ENCODE results near the gene SGTA. TPM values are rescaled to one million over a fixed set of nuclear protein-coding genes. Genes with fewer than 3 reads are reported as not detected.

Gene SGTA
- total and polyA plus RNA-seq, 9 of the 15 experiments (the other 6 are each of a cell fraction or from before 2014, with no cell fraction given), result 1.4 to 110 (median 49.9) TPM

DNA sequence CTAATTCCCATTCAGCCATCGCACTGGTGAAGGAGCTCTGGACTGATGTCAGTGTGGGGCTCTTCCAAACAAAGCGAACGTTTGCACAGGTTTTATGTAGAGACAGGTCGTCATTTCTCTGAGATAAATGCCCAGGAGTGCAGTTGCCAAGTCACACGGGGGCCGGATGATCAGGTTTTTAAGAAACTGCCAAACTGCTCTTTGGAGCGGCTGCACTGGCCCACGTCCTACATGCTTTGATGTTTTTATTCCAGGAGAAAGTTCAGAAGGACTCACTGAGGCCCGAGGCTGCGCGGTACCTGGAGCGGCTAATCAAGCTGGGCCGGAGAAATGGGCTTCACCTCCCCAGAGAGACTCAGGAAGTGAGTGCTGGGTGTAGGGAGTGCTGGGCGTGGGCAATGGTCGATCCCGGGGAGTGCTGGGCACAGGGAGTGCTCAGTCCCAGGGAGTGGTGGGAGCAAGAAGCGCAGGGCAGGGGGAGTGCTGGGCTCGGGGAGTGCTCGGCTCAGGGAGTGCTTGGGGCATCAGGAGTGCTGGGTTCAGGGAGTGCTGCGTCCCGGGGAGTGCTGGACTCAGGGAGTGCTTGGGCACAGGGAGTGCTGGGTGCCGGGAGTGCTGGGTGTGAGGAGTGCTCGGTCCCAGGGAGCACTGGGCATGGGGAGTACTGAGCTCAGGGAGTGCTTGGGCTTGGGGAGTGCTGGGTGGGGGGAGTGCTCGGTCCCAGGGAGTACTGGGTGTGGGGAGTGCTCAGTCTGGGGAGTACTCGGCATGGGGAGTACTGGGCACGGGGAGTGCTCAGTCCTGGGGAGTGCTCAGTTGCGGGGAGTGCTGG is 13.0 kb upstream of the SGTA start:
- Histone ChIP-seq H3K4me3 (no peak overlapping the region), H3K9ac (ENCODE audit: insufficient read depth in 1 of 2, low read depth in 2 of 2, low read length in 2 of 2) (0 out of 4 replicates have a peak overlapping the region, but pooled peaks of 1 of the 2 experiments have one; percentile 26), H3K4me1 (replicated peaks in 1 of 2; ENCODE audit: control insufficient read depth in 2 of 2, insufficient read depth in 2 of 2, low read length in 2 of 2) (peaks cover 0 to 26% of the 10 kb centered on the region in 2 experiments; a peak in 2 of 5 replicates), H2AFZ (ENCODE audit: low read depth, low read length) (no peak overlapping the region), H3K9me1 (ENCODE audit: control insufficient read depth, insufficient read depth, low read length) (peaks cover 3% of the 10 kb centered on the region), H4K20me1 (replicated peaks; ENCODE audit: control insufficient read depth, insufficient read depth, low read length) (no peaks in the 10 kb centered on the region), H3K36me3 (ENCODE audit: control insufficient read depth, insufficient read depth, low read length) (peaks cover 90% of the 10 kb centered on the region; the same call in 2 of the 3 replicates), H3K4me2 (ENCODE audit: insufficient read depth, low read length) (no peak overlapping the region), H3K9me3 (replicated peaks; ENCODE audit: control insufficient read depth, insufficient read depth, low read depth, low read length) (no peaks in the 10 kb centered on the region), H3K79me2 (ENCODE audit: control insufficient read depth, insufficient read depth, low read length) (no peaks in the 10 kb centered on the region; the same call in 2 of the 3 replicates), H3K27ac (ENCODE audit: extremely low read depth, low read depth, low read length) (no peak overlapping the region), H3K27me3 (ENCODE audit: control insufficient read depth in 2 of 2, insufficient read depth in 2 of 2, low read length in 2 of 2) (no peaks in the 10 kb centered on the region)
- ChIA-PET CTCF (ENCODE audit: low intra/inter-chr PET ratio) (no interaction called here), POLR2A (interaction anchor here (0.9 kb wide), 1 partner anchor 45 kb away, joined by 4 read pairs; the partner anchor contains the start of gene ZNF555)
- DNase-seq (ENCODE audit: extremely low read depth in 1 of 4, low spot score in 3 of 4) (no peak), FAIRE-seq (no peak), ATAC-seq (no peak)
- WGBS (ENCODE audit: insufficient coverage, low coverage, missing lambda C conversion rate), result 92% methylated on average over 25 of the region's 27 CpGs
- in situ Hi-C loops (cut with MboI) (no loop called here), intact Hi-C loops (cut with micrococcal nuclease) (no loop called here)
- no TSS peak for BruUV-seq (replicated peaks)
- no peak for TF ChIP-seq CHCHD3 (CRISPR knock-in tag; IDR thresholded peaks at IDR 0.05)
- TF ChIP-seq U2AF2 (optimal IDR thresholded peaks at IDR 0.05; ENCODE audit: low read depth, low read length), result no peak
- TF ChIP-seq FUS (optimal IDR thresholded peaks at IDR 0.05; ENCODE audit: low read depth, low read length), result no peak
- TF ChIP-seq SPI1 (IDR thresholded peaks at IDR 0.05; ENCODE audit: borderline replicate concordance, low read depth, low read length), result no peak
- no peak for TF ChIP-seq RBM39 (optimal IDR thresholded peaks at IDR 0.05; ENCODE audit: low read depth, low read length)
- peak; percentile 66 for TF ChIP-seq ZNF263 (CRISPR knock-in tag; IDR thresholded peaks at IDR 0.05; ENCODE audit: borderline replicate concordance)
- TF ChIP-seq, protein P1, sequence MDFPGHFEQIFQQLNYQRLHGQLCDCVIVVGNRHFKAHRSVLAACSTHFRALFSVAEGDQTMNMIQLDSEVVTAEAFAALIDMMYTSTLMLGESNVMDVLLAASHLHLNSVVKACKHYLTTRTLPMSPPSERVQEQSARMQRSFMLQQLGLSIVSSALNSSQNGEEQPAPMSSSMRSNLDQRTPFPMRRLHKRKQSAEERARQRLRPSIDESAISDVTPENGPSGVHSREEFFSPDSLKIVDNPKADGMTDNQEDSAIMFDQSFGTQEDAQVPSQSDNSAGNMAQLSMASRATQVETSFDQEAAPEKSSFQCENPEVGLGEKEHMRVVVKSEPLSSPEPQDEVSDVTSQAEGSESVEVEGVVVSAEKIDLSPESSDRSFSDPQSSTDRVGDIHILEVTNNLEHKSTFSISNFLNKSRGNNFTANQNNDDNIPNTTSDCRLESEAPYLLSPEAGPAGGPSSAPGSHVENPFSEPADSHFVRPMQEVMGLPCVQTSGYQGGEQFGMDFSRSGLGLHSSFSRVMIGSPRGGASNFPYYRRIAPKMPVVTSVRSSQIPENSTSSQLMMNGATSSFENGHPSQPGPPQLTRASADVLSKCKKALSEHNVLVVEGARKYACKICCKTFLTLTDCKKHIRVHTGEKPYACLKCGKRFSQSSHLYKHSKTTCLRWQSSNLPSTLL (IDR thresholded peaks at IDR 0.05), result no peak
- no peak for TF ChIP-seq ZNF280B (CRISPR knock-in tag; IDR thresholded peaks at IDR 0.05)
- TF ChIP-seq, protein P2, sequence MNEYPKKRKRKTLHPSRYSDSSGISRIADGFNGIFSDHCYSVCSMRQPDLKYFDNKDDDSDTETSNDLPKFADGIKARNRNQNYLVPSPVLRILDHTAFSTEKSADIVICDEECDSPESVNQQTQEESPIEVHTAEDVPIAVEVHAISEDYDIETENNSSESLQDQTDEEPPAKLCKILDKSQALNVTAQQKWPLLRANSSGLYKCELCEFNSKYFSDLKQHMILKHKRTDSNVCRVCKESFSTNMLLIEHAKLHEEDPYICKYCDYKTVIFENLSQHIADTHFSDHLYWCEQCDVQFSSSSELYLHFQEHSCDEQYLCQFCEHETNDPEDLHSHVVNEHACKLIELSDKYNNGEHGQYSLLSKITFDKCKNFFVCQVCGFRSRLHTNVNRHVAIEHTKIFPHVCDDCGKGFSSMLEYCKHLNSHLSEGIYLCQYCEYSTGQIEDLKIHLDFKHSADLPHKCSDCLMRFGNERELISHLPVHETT (CRISPR knock-in tag; conservative IDR thresholded peaks at IDR 0.05 in 1 of 2, IDR thresholded peaks at IDR 0.05 in 1 of 2), result no peak
- TF ChIP-seq ZNF316 (IDR thresholded peaks at IDR 0.05), result no peak
- TF ChIP-seq DIDO1 (tag; IDR thresholded peaks at IDR 0.05; ENCODE audit: low read depth), result no peak
- TF ChIP-seq HDAC8 (tag; IDR thresholded peaks at IDR 0.05), result no peak
- TF ChIP-seq, protein P3, sequence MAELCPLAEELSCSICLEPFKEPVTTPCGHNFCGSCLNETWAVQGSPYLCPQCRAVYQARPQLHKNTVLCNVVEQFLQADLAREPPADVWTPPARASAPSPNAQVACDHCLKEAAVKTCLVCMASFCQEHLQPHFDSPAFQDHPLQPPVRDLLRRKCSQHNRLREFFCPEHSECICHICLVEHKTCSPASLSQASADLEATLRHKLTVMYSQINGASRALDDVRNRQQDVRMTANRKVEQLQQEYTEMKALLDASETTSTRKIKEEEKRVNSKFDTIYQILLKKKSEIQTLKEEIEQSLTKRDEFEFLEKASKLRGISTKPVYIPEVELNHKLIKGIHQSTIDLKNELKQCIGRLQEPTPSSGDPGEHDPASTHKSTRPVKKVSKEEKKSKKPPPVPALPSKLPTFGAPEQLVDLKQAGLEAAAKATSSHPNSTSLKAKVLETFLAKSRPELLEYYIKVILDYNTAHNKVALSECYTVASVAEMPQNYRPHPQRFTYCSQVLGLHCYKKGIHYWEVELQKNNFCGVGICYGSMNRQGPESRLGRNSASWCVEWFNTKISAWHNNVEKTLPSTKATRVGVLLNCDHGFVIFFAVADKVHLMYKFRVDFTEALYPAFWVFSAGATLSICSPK (IDR thresholded peaks at IDR 0.05; ENCODE audit: borderline replicate concordance), result no peak
- TF ChIP-seq POLR2G (IDR thresholded peaks at IDR 0.05; ENCODE audit: low read depth, low read length), result peak; percentile 12; the same call in 1 of the 2 replicates

All from K562 (cell line).